ENCODE measurements around the gene ANKRD13A.
A peak's percentile ranks its signal among the peaks of the same experiment; 100 is the strongest.

DNA sequence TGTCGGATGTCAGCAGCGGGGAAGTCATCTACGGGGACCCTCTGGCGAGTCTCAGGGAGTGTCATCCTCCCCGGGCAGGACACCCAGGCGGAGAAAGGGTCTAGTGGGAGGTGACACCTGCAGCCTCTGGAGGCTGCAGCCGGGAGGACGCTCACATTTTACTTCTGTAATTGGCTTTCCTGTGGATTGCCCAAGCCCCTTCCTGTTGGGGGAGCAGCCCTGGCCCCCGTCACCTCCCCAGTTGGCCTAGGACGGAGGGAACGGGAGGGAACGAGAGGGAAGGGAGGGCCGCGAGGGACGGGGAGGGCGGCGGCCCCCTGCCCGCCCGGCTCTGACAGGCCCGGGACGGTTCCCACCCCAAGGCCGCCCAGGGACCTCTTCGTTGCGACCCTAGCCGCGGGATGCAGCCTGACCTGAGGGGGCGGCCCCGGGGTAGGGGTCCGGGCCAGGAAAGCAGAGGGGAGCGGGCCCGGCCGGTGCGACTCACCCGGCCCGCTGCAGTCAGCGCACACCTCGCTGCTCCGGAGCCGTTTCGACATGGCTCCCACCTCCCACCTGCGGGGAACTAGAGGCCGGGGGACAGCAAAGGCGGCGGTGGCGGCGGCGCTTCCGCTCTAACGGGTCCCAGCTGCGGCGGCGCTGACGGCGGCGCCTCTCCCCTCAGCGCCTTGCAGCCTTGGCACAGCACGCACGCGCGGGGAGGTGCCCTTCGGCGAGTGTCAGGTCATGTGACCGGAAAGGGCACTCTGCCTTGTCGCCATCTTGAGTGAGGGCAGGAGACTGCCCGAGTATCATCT lies 3.3 kb upstream of the ANKRD13A start, which contains the start of gene GIT2:
- TF ChIP-seq ELF4 (IDR thresholded peaks at IDR 0.05) (peak; percentile 61), L3MBTL2 (conservative IDR thresholded peaks at IDR 0.05) (peak; percentile 65; the same call in 1 of the 2 replicates), BHLHE40 (IDR thresholded peaks at IDR 0.05; ENCODE audit: borderline replicate concordance) (no peak), FOXK2 (IDR thresholded peaks at IDR 0.05) (no peak)

Measured in HEK293T (cell line).